Stimulated activated CD8-positive, alpha-beta memory T cell treated with anti-CD3 and anti-CD28 coated beads, Interleukin-15, amount 100 ng/mL, for 48 hours (primary cell): ENCODE data around the gene FSTL5.
"Not testable (repeated sequence)": the region's sequence is repeated elsewhere in the genome, so short reads cannot be mapped to it uniquely, and the experiment has no call there.

Source experiments
- DNase-seq, 2 donors: peaks; one replicate each; pipeline ENCODE4 v3.0.0-alpha.2; 2020; ENCODE audit warnings: low read depth in 2 of 2

Gene FSTL5

DNA sequence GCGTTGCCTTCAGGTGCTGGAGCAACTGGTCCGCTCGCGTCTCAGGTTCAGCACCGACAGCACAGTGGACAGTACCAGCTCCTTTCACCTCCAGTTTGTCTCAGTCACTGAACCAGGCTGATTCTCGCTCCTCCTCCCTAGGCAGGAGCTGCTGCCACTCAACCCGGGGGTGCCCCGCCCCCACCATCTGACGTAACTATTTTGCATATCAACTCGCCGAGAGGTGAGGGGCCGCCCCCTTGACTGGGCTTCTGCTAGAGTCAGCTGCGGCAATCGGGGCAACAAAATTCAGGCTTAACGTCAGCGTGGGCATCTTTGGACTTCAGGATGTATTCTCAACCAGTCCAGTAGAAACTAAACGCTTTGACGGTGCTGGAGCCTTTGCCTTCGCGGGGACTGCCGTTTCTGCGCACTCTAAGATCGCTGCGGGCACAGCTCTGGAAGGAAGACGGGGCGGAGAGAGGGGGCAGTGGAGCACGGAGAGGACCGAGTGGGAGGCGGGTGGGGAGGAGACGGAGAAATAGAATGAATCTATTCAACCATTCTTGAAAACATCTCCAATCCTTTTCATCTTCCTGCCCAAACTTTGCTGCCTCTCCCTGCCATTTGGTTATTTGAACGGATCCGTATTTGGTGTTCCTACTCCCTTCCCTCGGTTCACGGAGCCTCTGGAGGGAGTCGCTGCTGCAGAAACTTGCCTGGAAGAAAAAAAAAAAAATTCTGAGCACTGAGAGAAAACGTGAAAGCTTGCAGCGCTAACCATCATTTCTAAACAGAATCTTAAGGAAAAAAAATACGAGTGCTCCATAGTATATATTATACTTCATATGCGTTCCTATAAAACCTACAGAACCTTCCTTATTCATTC is at the start of gene FSTL5:
FSTL5 (minus strand) TSS at position 109 of the 868 bp plus-strand sequence. CDS start 52,604 bp downstream, outside the sequence.
- peak; percentile 1 to 3 for DNase-seq

DNA sequence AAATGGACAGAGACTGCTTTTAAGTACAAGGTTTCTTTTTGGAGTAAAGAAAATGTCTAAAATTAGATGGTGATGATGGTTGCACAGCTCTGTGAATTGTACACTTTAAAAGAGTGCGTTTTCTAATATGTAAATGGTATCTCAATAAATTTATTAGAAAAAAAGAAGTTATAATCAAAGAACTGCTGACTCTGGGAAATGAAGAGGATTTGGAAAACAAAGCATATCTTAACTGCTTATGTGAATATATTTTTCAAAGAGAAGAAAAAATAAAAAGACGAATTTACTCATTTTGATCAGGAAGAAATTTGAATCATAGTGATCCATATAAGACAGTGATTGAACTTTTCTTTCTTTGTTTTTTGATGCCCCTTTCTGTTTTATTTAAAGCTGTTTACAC is 45.9 kb upstream of the FSTL5 start:
- DNase-seq: no peak

DNA sequence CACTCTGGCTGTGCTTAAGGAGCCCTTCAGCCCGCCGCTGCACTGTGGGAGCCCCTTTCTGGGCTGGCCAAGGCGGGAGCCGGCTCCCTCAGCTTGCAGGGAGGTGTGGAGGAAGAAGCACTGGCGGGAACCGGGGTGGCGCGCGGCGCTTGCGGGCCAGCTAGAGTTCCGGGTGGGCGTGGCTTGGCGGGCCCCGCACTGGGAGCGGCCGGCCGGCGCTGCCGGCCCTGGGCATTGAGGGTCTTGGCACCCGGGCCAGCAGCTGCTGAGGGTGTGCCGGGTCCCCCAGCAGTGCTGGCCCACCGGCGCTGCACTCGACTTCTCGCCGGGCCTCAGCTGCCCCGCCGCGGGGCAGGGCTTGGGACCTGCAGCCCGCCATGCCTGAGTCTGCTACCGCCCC is 39.7 kb upstream of the FSTL5 start:
- not testable (repeated sequence) for DNase-seq

DNA sequence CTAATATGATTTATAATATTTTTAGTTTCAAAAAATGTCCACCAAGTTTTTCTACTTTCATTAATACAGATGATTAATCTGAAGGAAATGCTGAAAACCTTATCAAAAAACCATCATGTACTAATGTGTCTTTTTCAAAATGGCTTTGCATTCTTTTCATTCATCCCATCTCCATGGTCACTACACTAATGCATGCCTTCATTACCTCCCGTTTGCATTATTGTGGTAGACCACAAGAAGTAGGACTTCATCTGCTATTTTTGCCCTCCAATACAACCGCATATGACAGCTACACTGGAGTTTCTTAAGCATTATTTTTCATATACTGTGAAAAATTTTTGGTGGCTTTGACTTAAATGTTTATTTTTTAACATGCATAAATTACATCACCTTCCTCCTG is 37.9 kb upstream of the FSTL5 start:
- no peak for DNase-seq

- DNase-seq: no peak
Observed at GRCh38 chr4:162170509-162170908, 6.7 kb upstream of the FSTL5 start.

DNA sequence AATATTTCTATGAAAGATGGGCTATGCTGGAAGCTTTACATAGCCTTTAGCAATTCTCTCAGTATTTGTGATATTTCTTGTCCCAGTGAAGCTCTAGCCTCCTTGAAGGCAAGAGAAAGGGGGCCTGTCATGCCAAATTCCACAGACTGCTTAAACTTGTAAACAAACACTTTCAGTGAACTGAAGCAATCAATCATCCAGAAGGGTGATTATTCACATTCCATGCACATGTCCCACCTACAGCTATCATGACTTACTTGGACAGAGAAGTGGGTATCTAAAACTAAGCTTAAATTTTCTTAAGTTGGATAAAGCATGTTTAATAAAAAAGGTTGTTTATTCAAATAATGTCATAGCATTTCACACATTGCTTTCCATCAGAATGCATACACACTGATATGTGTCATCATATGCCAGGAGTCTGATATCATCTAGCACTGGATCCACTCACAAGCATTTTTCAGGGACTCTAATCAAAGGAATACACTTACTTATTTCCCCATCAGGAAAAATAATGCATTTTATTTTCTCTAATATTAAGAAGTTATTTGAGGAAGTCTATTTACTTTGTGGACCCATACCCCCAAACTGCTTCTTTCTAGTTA is 1.2 kb upstream of the FSTL5 start:
- no peak for DNase-seq

DNA sequence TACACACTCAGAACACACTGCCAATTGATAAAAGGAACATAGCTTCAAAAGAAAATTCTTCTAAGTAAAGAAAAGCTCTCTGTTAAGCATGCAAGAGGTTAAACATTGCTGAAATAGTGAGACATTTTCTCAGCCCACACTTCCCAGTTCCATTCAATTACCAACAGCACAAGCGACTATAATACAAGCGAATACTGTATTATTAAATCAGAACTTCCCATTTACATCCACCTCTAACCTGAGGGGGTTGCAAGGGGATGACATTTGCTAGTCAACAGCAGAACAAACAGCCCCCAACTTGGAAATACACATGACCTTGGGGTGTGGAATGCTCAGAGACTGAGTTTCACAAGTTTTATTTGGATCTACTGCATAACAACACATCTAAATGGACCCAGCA is 1.1 kb downstream of the FSTL5 start:
- no peak for DNase-seq

GRCh38 chr4:162157241-162157640 is 6.6 kb downstream of the FSTL5 start:
- DNase-seq: no peak

- no peak for DNase-seq
Observed at GRCh38 chr4:162154862-162155540, 8.8 kb downstream of the FSTL5 start.

GRCh38 chr4:162151850-162152249 is 11.9 kb downstream of the FSTL5 start:
- no peak for DNase-seq

DNA sequence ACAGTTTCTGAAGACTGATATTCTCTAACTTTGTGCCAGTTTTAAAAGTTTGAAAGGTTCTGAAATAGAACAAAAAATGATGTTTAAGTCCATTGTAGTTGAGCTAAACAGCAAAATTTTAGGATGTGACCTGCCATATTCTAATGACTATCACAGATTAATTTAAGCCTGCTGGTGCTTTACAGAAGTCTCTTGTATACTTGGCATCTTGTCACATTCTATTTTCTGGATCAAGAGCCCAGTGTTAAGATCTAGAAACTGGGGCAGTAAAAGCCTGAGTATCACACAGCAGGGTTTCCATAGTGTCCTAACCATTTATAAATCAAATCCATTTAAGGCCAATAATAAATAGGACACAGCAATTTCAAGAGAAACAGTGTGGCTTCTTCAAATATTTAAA is 12.4 kb downstream of the FSTL5 start:
- DNase-seq: no peak

- no peak for DNase-seq
Observed at GRCh38 chr4:162149644-162150043, 14.2 kb downstream of the FSTL5 start.

GRCh38 chr4:162140051-162140683 is 23.6 kb downstream of the FSTL5 start:
- DNase-seq: no peak

- DNase-seq: no peak
Observed at GRCh38 chr4:162139412-162139811, 24.4 kb downstream of the FSTL5 start.

GRCh38 chr4:162131256-162131655 is 32.5 kb downstream of the FSTL5 start:
- DNase-seq: no peak

DNA sequence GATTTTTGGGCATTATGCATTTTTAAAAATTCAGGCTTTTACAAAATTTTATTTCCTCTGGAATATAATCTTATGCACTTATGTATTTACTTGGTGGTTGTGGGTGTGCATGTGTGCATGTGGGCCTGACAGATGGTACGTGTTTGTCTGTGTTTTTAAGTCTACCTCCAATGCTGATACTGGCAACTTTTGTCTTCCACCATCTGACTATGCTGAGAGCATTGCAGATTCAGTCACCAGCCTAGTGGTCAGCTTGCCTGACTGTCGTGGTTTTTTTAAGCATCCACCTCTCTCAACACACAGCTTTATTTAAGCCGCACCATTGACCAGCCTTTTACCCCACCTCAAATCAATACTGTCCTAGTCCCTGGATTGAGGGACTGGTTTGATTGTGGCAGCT is 37.1 kb downstream of the FSTL5 start:
- DNase-seq: no peak

GRCh38 chr4:162117051-162117450 is 46.7 kb downstream of the FSTL5 start:
- no peak for DNase-seq

GRCh38 chr4:162116095-162116779 is 47.6 kb downstream of the FSTL5 start:
- no peak for DNase-seq

- no peak for DNase-seq
Observed at GRCh38 chr4:162115333-162115732, 48.5 kb downstream of the FSTL5 start.

- no peak for DNase-seq
Observed at GRCh38 chr4:162111078-162111477, 52.7 kb downstream of the FSTL5 start.

DNA sequence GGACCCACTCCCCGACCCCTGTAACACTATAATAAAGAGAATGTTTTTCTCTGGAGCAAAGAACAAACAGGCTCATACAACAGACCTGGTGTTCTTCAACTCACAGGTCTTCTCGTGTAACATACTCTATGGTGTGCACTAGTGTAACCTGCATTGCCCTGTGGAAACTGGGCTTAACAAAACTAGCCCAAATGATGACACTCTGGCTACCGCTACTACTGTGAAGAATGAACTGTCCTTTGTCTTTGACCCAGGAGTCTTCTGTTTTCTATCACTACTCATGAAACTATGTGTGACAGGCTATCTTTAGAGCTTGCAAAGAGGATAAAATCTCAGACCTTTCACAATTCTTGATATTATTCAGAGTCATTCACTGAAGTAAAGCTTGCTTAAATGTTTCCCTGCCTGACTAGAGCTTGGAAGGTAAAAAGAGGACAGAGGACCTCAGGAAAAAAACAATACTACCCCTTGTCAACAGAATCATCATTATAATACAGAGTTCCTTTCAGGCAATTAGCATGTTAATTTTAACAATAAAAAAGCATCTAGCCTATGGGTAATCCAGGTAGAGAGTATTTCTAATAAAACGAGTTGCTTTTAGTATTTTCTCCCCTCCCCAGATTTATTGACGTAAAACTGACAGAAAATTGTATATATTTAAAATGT is 59.2 kb downstream of the FSTL5 start:
- no peak for DNase-seq
